GM21529 (cell line): ENCODE data around the gene RIT2.

Experiments
- ATAC-seq: cut with Tn5 transposase; IDR thresholded peaks from one replicate; pipeline ENCODE4 v1.9.1; 2021; ENCODE audit not compliant: unreplicated experiment

Gene RIT2

GRCh38 chr18:43017622-43018021 lies 97.9 kb downstream of the RIT2 start:
- no peak for ATAC-seq

GRCh38 chr18:43013486-43013885 lies 102.0 kb downstream of the RIT2 start:
- no peak for ATAC-seq

GRCh38 chr18:43012951-43013350 lies 102.5 kb downstream of the RIT2 start:
- no peak for ATAC-seq

GRCh38 chr18:43010611-43011010 lies 104.9 kb downstream of the RIT2 start:
- no peak for ATAC-seq

GRCh38 chr18:43009674-43010073 lies 105.8 kb downstream of the RIT2 start:
- no peak for ATAC-seq

GRCh38 chr18:43007365-43007764 lies 108.1 kb downstream of the RIT2 start:
- no peak for ATAC-seq

GRCh38 chr18:43004421-43004820 lies 111.1 kb downstream of the RIT2 start:
- no peak for ATAC-seq

GRCh38 chr18:43001821-43002220 lies 113.7 kb downstream of the RIT2 start:
- no peak for ATAC-seq

- no peak for ATAC-seq
These were observed 118.7 kb downstream of the RIT2 start for GRCh38 chr18:42996824-42997223.

GRCh38 chr18:42980426-42980825 lies 135.1 kb downstream of the RIT2 start:
- ATAC-seq = no peak

- ATAC-seq = no peak
These were observed 137.4 kb downstream of the RIT2 start for GRCh38 chr18:42977982-42978637.

- no peak for ATAC-seq
These were observed 138.5 kb downstream of the RIT2 start for GRCh38 chr18:42976869-42977590.

GRCh38 chr18:42969366-42969765 lies 146.1 kb downstream of the RIT2 start:
- no peak for ATAC-seq

- no peak for ATAC-seq
These were observed 154.2 kb downstream of the RIT2 start for GRCh38 chr18:42961298-42961697.

- no peak for ATAC-seq
These were observed 156.0 kb downstream of the RIT2 start for GRCh38 chr18:42959528-42959927.

- ATAC-seq = no peak
These were observed 157.1 kb downstream of the RIT2 start for GRCh38 chr18:42958353-42958752.

GRCh38 chr18:42956287-42956686 lies 159.2 kb downstream of the RIT2 start:
- no peak for ATAC-seq

- no peak for ATAC-seq
These were observed 160.6 kb downstream of the RIT2 start for GRCh38 chr18:42954887-42955286.

- ATAC-seq = no peak
These were observed 162.2 kb downstream of the RIT2 start for GRCh38 chr18:42953306-42953705.

GRCh38 chr18:42950732-42951131 lies 164.8 kb downstream of the RIT2 start:
- no peak for ATAC-seq

GRCh38 chr18:42948831-42949230 lies 166.7 kb downstream of the RIT2 start:
- ATAC-seq = no peak

GRCh38 chr18:42941860-42942259 lies 173.6 kb downstream of the RIT2 start:
- no peak for ATAC-seq

- ATAC-seq = no peak
These were observed 174.5 kb downstream of the RIT2 start for GRCh38 chr18:42941021-42941420.
